BJ (cell line): Measurements from ENCODE around the gene MTA3. TPM values are rescaled to one million over a fixed set of nuclear protein-coding genes. Genes with fewer than 3 reads are reported as not detected.
"Not testable (repeated sequence)": the region's sequence is repeated elsewhere in the genome, so short reads cannot be mapped to it uniquely, and the experiment has no call there.

Experiments
- CTCF ChIA-PET: fragments of 350-600 bp; formaldehyde crosslinking; extraction: SDS; loops from one replicate; lab custom pipeline; 2021; ENCODE audit warnings: antibody characterized with exemption, inconsistent platforms; lab: Yijun Ruan, JAX
- POLR2A ChIA-PET: fragments of 300-600 bp; sonication (Branson Sonifier 250); formaldehyde crosslinking; extraction: SDS; loops from one replicate; lab custom pipeline; 2021; ENCODE audit warnings: antibody characterized with exemption; lab: Charles Lee
- DNase-seq: peaks from one replicate; pipeline ENCODE4 v3.0.0-alpha.2; 2011; ENCODE audit warnings: low read depth
- H3K27me3 ChIP-seq: 2 replicates; pipeline ENCODE4 v1.6.0; 2011; ENCODE audit warnings: low read length; ENCODE audit not compliant: control insufficient read depth, insufficient read depth
- H3K36me3 ChIP-seq: 2 replicates; pipeline ENCODE4 v1.5.1; 2011; ENCODE audit warnings: low read length; ENCODE audit not compliant: control insufficient read depth, insufficient read depth
- H3K4me3 ChIP-seq: 2 replicates; pipeline ENCODE4 v1.5.1; 2011; ENCODE audit warnings: low read depth, mild to moderate bottlenecking, control low read depth, low read length
- CTCF ChIP-seq: IDR thresholded peaks from 2 replicates; pipeline ENCODE4 v1.5.1; 2011; ENCODE audit warnings: low read depth, mild to moderate bottlenecking, control low read depth, inconsistent platforms, low read length, moderate library complexity; ENCODE audit not compliant: insufficient read depth
- polyA plus RNA-seq: library from polyadenylated mRNA; depleted of rRNA; stranded (reverse); fragments of >200 nt; gene quantifications from 2 replicates; pipeline ENCODE4 v1.2.3, GENCODE V29; 2011

The MTA3 gene
- polyA plus RNA-seq, 1 experiment = 23.2 TPM

GRCh38 chr2:42593282-42593681 is 24.9 kb downstream of the MTA3 start:
- no peak overlapping the region for H3K4me3 ChIP-seq
- TF ChIP-seq CTCF = no peak
- no peaks in the 10 kb centered on the region for H3K27me3 ChIP-seq
- ChIA-PET CTCF (no interaction called here), POLR2A (no interaction called here)
- no peak for DNase-seq
- no peaks in the 10 kb centered on the region; the same call in 1 of the 2 replicates for H3K36me3 ChIP-seq

- Histone ChIP-seq H3K27me3 (no peaks in the 10 kb centered on the region), H3K4me3 (no peak overlapping the region), H3K36me3 (peaks cover 2% of the 10 kb centered on the region; the same call in 1 of the 2 replicates)
- no peak for TF ChIP-seq CTCF
- ChIA-PET CTCF (interaction anchor here (1.2 kb wide), 1 partner anchor 8 kb away, joined by 3 read pairs; no protein-coding TSS in a partner anchor), POLR2A (no interaction called here)
- no peak for DNase-seq
Observed at GRCh38 chr2:42598656-42599055, 30.2 kb downstream of the MTA3 start.

GRCh38 chr2:42601076-42601475 is 32.6 kb downstream of the MTA3 start:
- peaks cover 2% of the 10 kb centered on the region; the same call in 1 of the 2 replicates for H3K36me3 ChIP-seq
- CTCF ChIA-PET = interaction anchor here (0.6 kb wide), 1 partner anchor 20 kb away, joined by 3 read pairs; no protein-coding TSS in a partner anchor
- no peak for DNase-seq
- POLR2A ChIA-PET = no interaction called here
- no peaks in the 10 kb centered on the region for H3K27me3 ChIP-seq
- TF ChIP-seq CTCF = no peak
- H3K4me3 ChIP-seq = no peak overlapping the region

GRCh38 chr2:42602218-42602875 is 33.9 kb downstream of the MTA3 start:
- CTCF ChIA-PET = interaction anchor here (1.1 kb wide), 1 partner anchor 40 kb away, joined by 3 read pairs; no protein-coding TSS in a partner anchor
- Histone ChIP-seq H3K4me3 (no peak overlapping the region), H3K27me3 (no peaks in the 10 kb centered on the region), H3K36me3 (peaks cover 2% of the 10 kb centered on the region; the same call in 1 of the 2 replicates)
- TF ChIP-seq CTCF = no peak
- DNase-seq = no peak
- POLR2A ChIA-PET = no interaction called here

- no peak overlapping the region for H3K4me3 ChIP-seq
- no peak for TF ChIP-seq CTCF
- ChIA-PET POLR2A (no interaction called here), CTCF (no interaction called here)
- DNase-seq = no peak
- no peaks in the 10 kb centered on the region for H3K27me3 ChIP-seq
- peaks cover 2% of the 10 kb centered on the region; the same call in 1 of the 2 replicates for H3K36me3 ChIP-seq
Observed at GRCh38 chr2:42602876-42603219, 34.4 kb downstream of the MTA3 start.

GRCh38 chr2:42604341-42604867 is 36.0 kb downstream of the MTA3 start:
- H3K4me3 ChIP-seq, CTCF ChIA-PET, POLR2A ChIA-PET, H3K27me3 ChIP-seq, H3K36me3 ChIP-seq, DNase-seq: not testable (repeated sequence)

- H3K36me3 ChIP-seq, H3K4me3 ChIP-seq, DNase-seq, H3K27me3 ChIP-seq, POLR2A ChIA-PET, CTCF ChIA-PET: not testable (repeated sequence)
Observed at GRCh38 chr2:42606166-42606565, 37.7 kb downstream of the MTA3 start.
